ENCODE measurements around the gene BTNL9.
"Not testable (repeated sequence)": the region's sequence is repeated elsewhere in the genome, so short reads cannot be mapped to it uniquely, and the experiment has no call there.

Gene BTNL9

GRCh38 chr5:181039931-181040630, at the start of gene BTNL9:
TSS of gene BTNL9 (plus strand) at chr5:181040266. CDS start at chr5:181045490, 5,224 bp downstream.
- no peak for TF ChIP-seq CTCF (IDR thresholded peaks at IDR 0.05)
- Histone ChIP-seq H3K27ac (peak within 1 kb of the TSS in 1 of 2 donors; percentile 32), H3K4me3 (peak within 1 kb of the TSS; percentile 44)
- no peak for DNase-seq (ENCODE audit: low spot score)

GRCh38 chr5:180990882-180991242, 49.2 kb upstream of the BTNL9 start:
- no peak overlapping the region for H3K27ac ChIP-seq
- no peak for TF ChIP-seq CTCF (IDR thresholded peaks at IDR 0.05)
- no peak for DNase-seq (ENCODE audit: low spot score)
- H3K4me3 ChIP-seq: no peak overlapping the region

- H3K27ac ChIP-seq: no peak overlapping the region
- no peak for TF ChIP-seq CTCF (IDR thresholded peaks at IDR 0.05)
Observed at GRCh38 chr5:181001947-181002346, 38.1 kb upstream of the BTNL9 start.

GRCh38 chr5:181005791-181006190, 34.3 kb upstream of the BTNL9 start:
- Histone ChIP-seq H3K27ac (no peak overlapping the region), H3K4me3 (no peak overlapping the region)
- TF ChIP-seq CTCF (IDR thresholded peaks at IDR 0.05): no peak
- no peak for DNase-seq (ENCODE audit: low spot score)

More at GRCh38 chr5:181001947-181002346, 38.1 kb upstream of the BTNL9 start:
- no peak overlapping the region for H3K4me3 ChIP-seq
- no peak for DNase-seq (ENCODE audit: low spot score)

GRCh38 chr5:181008136-181008535, 31.9 kb upstream of the BTNL9 start:
- H3K27ac ChIP-seq: no peak overlapping the region
- no peak for DNase-seq (ENCODE audit: low spot score)
- H3K4me3 ChIP-seq: no peak overlapping the region
- no peak for TF ChIP-seq CTCF (IDR thresholded peaks at IDR 0.05)

GRCh38 chr5:181010018-181010417, 30.0 kb upstream of the BTNL9 start:
- H3K27ac ChIP-seq; DNase-seq (ENCODE audit: low spot score); H3K4me3 ChIP-seq: not testable (repeated sequence)

GRCh38 chr5:181014654-181015053, 25.4 kb upstream of the BTNL9 start:
- not testable (repeated sequence) for DNase-seq (ENCODE audit: low spot score); H3K27ac ChIP-seq; H3K4me3 ChIP-seq

GRCh38 chr5:181017448-181017847, 22.6 kb upstream of the BTNL9 start:
- H3K4me3 ChIP-seq; H3K27ac ChIP-seq; DNase-seq (ENCODE audit: low spot score): not testable (repeated sequence)

GRCh38 chr5:181020688-181021087, 19.4 kb upstream of the BTNL9 start:
- no peak for DNase-seq (ENCODE audit: low spot score)
- TF ChIP-seq CTCF (IDR thresholded peaks at IDR 0.05): no peak
- no peak overlapping the region for H3K27ac ChIP-seq
- H3K4me3 ChIP-seq: no peak overlapping the region

All from coronary artery (tissue), 2 donors.